SKM-1 (cell line): ENCODE results near the gene SPG7.
"Not testable (repeated sequence)": the region's sequence is repeated elsewhere in the genome, so short reads cannot be mapped to it uniquely, and the experiment has no call there.

Experiments
- DNase-seq: peaks from one replicate; lab custom pipeline; 2025; ENCODE audit not compliant: unreplicated experiment; lab: John Stamatoyannopoulos, UW

The SPG7 gene

GRCh38 chr16:89561142-89561883, 53.1 kb downstream of the SPG7 start:
- no peak for DNase-seq

DNA sequence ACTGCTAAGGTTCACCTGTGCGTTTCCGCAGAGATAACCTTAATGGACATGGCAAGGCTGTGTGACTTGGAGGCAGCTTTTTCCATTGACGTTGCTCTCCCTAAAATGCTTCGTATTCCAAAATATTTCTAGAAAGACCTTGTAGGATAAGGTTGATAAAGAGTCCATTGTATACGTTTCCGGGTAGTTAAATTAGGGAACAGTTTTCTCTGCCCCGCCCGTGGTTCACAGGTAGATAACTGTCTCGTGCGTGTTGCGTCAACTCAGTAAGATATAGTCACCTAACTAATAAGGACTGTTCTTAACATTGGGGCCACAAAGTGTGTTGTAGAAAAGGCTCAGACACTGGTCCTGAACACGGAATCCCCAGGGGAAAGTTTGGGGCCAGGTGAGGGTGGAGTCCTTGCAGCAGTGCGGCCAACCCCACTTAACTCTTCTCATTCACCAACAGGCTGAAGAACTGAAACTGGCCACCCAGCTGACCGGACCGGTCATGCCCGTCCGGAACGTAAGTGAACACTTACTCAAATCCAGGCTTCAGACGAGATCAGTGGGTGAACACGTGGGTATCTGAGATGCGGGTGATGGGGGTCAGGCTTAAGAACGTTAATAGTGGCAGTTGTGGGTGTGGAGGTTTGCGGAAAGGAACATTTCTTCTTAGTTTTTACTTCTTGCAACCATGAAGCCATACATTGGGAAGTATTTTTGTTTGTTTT, 53.8 kb downstream of the SPG7 start:
- no peak for DNase-seq

- no peak for DNase-seq
These were observed 54.7 kb downstream of the SPG7 start for GRCh38 chr16:89562939-89563338.

GRCh38 chr16:89563639-89564392, 55.6 kb downstream of the SPG7 start:
- DNase-seq = no peak

- DNase-seq = no peak
These were observed 56.5 kb downstream of the SPG7 start for GRCh38 chr16:89564476-89565255.

DNA sequence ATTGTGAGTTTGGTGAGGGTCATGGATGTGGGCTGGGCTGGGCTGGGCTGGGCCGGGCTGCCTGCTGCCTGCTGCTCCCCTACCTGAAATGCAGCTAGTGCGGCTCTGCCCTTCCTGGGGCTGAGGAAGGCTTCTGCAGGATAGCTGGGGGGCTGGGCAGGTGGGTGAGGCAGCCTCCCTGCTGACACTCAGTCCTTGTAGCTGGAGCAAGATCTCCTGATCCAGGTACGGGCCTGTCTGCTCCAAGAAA, 57.0 kb downstream of the SPG7 start:
- DNase-seq = no peak

GRCh38 chr16:89565506-89566372, 57.5 kb downstream of the SPG7 start:
- DNase-seq = peak; percentile 50

GRCh38 chr16:89567656-89568594, 59.7 kb downstream of the SPG7 start:
- no peak for DNase-seq

DNA sequence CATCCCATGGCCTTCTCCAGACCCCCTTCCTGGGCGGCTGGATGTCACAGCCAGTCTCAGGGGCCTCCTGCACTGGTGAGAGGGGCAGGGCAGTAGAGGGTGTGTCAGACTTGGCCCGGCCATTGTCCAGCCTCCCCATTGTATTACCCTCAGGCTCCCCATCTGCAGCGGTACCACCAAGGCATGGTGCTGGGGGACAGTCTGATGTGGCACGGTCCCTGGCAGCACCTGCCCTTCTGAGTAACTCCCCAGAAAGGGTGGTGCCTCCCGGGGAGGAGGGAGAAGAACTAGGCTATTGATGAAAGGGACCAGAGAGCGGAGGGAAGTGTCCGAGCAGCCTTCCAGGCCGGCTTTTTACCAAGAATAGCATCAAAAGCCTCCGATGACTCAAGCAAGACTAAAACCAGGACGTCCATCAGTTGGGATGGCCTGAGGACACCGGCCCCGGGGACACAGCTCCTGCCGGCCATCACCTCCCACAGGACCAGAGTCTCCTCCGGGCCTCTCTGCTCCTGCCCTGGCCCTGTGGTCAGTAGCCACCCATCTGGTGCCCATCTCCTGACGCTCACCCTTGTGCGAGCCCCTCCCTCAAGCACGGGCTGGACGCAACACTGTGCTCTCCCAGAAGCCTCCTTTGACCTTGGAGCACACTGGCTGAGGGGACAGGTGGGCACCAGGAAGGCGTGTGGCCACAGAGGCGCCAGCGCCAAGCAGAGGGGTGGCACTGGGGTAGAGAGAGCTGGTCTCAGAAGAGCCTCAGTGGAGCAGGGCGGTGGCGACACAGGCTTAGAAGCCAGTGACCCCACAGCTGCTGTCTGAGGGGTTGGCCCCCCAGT, 61.5 kb downstream of the SPG7 start:
- DNase-seq = no peak

GRCh38 chr16:89570342-89570923, 62.2 kb downstream of the SPG7 start:
- no peak for DNase-seq

DNA sequence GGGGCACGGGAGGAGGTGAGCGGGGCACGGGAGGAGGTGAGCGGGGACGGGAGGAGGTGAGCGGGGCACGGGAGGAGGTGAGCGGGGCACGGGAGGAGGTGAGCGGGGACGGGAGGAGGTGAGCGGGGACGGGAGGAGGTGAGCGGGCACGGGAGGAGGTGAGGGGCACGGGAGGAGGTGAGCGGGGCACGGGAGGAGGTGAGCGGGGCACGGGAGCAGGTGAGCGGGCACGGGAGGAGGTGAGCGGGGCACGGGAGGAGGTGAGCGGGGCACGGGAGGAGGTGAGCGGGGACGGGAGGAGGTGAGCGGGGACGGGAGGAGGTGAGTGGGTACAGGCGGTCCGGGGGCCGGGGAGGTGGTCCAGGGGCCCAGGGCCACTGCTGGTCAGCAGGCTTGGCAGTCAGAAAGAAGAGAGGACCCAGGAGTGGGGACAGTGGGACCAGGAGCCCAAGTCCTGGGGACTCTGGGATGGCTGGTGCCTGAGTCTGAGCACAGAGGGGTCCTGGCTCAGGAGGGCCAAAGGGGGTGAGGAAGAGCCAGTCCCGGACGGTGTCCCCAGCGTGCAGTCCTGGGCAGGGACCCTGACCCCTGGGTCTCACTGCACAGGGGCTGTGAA, 62.9 kb downstream of the SPG7 start:
- not testable (repeated sequence) for DNase-seq

DNA sequence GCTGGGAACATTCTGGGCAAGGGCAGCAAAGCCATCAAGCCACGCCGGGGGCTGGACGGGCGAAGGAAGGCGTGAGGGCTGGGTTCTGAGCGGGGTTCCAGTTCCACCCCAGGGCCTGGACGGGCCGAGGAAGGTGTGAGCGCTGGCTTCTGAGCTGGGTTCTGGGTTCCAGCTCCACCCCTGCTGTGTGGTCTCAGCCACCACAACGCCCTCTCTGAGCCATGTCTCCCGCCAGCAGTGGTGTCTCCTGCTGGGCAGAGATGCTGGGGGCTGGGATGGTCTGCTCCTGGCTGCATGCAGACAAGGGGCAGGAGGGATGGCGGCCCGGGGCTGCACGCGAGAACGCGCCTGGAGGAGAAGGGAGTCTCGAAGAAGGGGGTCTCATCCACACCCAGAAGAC, 63.4 kb downstream of the SPG7 start:
- DNase-seq = no peak

GRCh38 chr16:89572073-89572484, 63.9 kb downstream of the SPG7 start:
- no peak for DNase-seq

GRCh38 chr16:89572485-89573205, 64.4 kb downstream of the SPG7 start:
- no peak for DNase-seq

DNA sequence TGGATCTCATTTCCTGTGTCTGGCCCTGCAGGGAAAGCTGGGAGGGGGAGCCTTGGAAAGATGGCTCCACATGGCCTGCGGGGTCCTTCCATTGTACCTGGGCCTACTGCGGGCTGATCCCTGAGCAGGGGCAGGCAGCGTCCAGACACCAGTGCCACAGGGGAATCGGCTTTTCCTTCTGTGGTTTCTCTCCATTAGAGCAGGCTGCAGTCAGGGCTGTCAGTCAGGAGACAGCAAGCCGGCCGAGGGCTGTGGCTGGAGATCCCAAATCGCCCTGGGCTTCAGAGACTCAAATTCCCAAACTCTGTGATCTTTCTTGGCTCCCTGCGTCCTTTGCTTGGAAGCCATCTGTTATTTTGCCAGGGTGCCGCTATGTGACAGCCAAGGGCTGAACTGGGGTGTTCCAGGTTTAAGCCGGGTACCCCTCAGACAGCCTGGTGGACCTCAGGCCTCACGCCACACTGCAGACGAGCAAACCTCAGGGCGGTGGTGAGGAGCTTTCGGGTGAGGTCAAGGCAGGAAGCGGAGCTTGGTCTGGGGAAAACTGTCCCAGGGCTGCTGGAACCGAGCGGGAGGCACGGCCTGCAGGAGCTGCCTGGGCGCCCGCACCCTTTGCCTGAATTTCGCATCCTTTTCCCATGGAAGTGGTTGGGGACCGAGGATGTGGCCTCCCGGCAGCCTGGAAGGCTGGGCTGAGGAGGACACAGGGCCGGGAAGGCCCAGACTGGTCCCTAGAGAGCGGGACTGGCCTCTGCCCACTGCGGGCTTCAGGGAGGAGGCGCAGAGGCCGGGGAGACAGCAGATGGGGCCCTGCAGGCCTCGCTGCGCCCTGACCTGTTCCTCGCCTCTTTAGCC, 65.8 kb downstream of the SPG7 start:
- DNase-seq = no peak

- DNase-seq = peak; percentile 68
These were observed 66.6 kb downstream of the SPG7 start for GRCh38 chr16:89574681-89575246.
